Epithelial cell of proximal tubule (primary cell): ENCODE results near the gene CD93. TPM values are rescaled to one million over a fixed set of nuclear protein-coding genes. Genes with fewer than 3 reads are reported as not detected.

Experiments used
- DNase-seq: peaks from one replicate; pipeline ENCODE4 v3.0.0-alpha.2; 2011; ENCODE audit warnings: low read depth
- H3K4me3 ChIP-seq: 2 replicates; pipeline ENCODE4 v1.5.1; 2011; ENCODE audit warnings: low read depth, mild to moderate bottlenecking, low read length
- total RNA-seq: library from RNA; depleted of rRNA; stranded (reverse); fragments of >200 nt; gene quantifications from 2 replicates; pipeline ENCODE4 v1.2.3, GENCODE V29; 2015
- TF ChIP-seq, protein P1 (sequence below): conservative IDR thresholded peaks from 2 replicates; pipeline ENCODE4 v1.5.1; 2012; ENCODE audit warnings: low read depth, mild to moderate bottlenecking, low read length

Gene CD93
- total RNA-seq, 1 donor from 2014 or later: 0.06 TPM

DNA sequence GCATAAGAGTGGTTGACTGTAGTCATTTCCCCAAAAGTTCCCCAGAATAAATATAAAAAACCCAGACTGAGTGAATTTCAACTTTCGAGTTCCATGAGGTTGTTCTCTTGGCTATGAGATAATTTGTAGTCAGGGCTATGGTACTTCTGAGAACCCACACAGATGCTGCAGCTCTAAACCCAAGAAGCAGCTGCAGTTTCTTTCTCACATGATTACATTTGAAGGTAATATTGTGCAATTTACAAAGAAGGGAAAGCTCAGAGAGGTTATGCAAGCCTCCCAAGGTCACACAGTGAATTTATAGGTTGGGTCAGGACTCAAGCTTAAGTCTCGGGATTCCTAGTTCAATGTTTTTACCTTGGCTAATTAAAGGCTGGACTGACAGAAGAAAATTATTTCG lies 29.7 kb upstream of the CD93 start:
- no peak for DNase-seq
- no peak overlapping the region for H3K4me3 ChIP-seq
- TF ChIP-seq, protein P1, sequence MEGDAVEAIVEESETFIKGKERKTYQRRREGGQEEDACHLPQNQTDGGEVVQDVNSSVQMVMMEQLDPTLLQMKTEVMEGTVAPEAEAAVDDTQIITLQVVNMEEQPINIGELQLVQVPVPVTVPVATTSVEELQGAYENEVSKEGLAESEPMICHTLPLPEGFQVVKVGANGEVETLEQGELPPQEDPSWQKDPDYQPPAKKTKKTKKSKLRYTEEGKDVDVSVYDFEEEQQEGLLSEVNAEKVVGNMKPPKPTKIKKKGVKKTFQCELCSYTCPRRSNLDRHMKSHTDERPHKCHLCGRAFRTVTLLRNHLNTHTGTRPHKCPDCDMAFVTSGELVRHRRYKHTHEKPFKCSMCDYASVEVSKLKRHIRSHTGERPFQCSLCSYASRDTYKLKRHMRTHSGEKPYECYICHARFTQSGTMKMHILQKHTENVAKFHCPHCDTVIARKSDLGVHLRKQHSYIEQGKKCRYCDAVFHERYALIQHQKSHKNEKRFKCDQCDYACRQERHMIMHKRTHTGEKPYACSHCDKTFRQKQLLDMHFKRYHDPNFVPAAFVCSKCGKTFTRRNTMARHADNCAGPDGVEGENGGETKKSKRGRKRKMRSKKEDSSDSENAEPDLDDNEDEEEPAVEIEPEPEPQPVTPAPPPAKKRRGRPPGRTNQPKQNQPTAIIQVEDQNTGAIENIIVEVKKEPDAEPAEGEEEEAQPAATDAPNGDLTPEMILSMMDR: no peak

DNA sequence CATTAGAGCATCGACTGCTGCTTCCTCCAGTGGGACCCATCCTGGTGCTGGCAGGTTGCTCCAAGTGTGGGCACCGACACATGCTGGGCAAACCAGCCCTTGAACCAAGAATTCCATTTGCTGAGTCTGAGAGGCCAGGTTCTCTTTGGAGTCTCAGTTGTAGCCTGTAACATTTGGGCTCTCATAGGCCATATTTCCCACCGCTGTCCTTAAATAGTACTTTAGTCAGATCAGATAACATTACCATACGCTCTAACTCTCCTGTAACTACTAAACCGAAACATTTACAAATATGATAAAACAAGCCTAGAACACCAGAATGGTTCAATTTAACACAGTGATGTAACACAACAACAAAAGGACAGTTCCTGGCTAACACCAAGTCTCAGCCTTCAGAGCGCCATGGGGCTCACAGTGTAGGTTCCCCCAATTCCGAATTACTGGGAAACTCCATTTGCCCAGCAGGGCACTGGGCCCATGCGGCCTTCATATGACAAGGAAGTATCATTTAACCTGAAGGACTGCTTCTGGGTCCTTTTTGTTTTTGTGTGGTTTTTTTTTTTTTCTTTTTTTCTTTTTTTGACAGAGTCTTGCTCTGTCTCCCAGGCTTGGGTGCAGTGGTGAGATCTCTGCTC lies 28.4 kb upstream of the CD93 start:
- no peak overlapping the region for H3K4me3 ChIP-seq
- TF ChIP-seq, protein P1: no peak
- no peak for DNase-seq

- TF ChIP-seq, protein P1: no peak
- no peak for DNase-seq
- no peak overlapping the region for H3K4me3 ChIP-seq
These were observed 27.9 kb upstream of the CD93 start for GRCh38 chr20:23114018-23114417.

DNA sequence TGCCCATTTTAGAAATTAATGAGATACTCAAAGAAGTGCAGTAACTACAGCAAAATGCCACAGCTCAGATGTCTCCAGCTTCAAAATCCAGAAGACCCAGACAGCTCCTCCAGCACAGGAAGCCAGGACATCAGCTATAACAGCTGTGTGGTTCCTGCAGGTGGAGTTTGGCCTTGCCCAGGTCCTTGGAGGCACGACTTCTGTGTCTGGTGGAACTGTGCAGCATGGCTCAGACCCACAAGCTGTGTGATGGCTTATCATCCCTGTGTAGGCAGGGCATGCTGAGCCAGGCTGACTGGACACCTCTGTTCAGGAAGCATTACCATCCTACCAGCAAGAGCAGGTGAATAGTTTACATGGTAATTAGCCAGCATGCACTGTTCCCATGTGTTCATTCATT lies 26.5 kb upstream of the CD93 start:
- TF ChIP-seq, protein P1: no peak
- no peak overlapping the region for H3K4me3 ChIP-seq
- DNase-seq: no peak

DNA sequence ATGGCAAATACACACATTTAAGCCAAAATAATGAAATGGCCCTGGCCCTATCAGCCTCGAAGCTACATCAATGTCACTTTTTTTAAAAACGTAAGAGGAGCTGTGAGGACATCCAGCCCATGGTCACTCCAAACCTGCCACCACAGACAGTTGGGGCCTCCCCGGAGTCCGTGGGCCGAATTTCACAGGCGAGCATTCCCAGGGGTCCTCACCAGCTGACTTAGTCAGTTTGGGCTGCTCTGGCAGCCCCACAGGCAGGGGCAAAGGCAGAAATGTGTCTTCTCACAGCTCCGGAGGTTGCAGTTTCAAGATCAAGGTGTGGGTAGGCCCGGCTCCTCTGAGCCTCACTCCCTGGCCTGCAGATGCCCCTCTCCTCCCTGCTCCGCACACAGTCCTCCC lies 25.8 kb upstream of the CD93 start:
- DNase-seq: no peak
- TF ChIP-seq, protein P1: no peak
- no peak overlapping the region for H3K4me3 ChIP-seq

DNA sequence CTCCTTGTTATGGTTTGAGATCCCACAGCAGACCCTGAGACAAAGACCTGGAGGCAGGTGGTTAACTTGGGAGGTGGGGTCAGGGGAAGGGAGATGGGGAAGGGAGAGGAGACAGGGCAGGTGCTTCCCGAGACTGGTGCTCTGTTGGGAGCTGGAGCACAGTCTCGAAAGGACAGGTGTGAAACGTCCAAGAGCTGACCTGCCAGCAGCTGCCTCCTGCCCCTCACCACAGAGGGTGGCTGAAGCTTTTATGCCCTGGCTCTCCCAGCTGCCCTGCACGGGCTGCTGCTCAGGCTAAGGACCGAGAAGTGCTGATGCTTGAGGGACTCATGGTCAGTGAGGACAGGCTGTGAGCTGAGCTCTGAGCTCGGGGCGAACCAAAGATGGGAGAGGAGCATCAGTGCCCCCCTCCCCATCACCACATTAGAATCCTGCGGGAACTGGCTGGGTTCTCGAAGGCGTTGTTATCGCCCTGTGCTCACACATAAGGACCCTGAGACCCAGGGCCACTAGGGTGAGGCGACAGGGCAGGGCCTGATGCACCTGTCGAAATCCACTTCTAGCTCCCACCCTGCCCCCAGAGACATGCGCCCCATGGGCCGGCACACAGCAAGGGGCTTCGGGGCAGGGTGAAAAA lies 25.3 kb upstream of the CD93 start:
- H3K4me3 ChIP-seq: no peak overlapping the region
- DNase-seq: no peak
- TF ChIP-seq, protein P1: no peak

- TF ChIP-seq, protein P1: no peak
- no peak overlapping the region for H3K4me3 ChIP-seq
- DNase-seq: no peak
These were observed 22.7 kb upstream of the CD93 start for GRCh38 chr20:23108871-23109270.
